ENCODE data around the gene KCNIP1.
A peak's percentile ranks its signal among the peaks of the same experiment; 100 is the strongest.

The KCNIP1 gene

GRCh38 chr5:170631466-170632195 lies 127.8 kb downstream of the KCNIP1 start:
- no peak for DNase-seq

DNA sequence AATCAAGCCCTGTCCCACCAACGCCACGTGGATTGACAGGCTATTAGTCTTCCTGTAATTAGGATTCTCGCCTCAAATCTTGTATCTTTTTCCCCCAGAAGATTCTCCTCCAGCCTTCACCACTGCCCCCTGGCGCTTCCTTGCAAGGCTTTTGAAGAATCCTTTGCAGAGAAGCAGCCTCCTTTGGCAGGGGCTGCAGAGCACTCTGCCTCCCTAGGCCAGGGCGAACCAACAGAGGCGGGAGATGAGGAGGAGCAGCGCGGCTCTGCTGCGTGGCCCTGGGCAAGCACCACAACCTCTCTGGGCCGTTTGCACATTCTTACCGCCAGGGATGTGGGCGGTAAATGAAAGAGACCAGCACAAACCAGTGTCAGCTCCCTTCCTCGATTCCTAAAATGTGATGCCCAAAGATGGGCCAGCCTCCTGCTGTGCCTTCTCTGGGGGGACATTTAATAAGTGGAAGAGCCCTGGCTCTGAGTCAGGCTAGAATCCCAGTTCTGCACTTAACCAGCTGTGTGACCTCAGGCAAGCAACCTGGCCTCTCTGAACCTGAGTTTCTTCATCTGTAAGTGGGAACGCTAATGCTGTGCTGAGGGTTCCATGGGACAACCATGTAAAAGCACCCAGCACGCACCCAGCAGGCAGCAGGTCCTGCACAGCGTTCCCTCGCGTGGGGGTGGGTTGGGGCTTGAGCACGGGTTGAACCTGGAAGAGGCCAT lies 128.6 kb downstream of the KCNIP1 start:
- DNase-seq, result peak in 1 of 4 experiments; percentile 26

GRCh38 chr5:170632985-170633234 lies 129.1 kb downstream of the KCNIP1 start:
- DNase-seq, result peak; percentile 10 to 52 (median 30)

DNA sequence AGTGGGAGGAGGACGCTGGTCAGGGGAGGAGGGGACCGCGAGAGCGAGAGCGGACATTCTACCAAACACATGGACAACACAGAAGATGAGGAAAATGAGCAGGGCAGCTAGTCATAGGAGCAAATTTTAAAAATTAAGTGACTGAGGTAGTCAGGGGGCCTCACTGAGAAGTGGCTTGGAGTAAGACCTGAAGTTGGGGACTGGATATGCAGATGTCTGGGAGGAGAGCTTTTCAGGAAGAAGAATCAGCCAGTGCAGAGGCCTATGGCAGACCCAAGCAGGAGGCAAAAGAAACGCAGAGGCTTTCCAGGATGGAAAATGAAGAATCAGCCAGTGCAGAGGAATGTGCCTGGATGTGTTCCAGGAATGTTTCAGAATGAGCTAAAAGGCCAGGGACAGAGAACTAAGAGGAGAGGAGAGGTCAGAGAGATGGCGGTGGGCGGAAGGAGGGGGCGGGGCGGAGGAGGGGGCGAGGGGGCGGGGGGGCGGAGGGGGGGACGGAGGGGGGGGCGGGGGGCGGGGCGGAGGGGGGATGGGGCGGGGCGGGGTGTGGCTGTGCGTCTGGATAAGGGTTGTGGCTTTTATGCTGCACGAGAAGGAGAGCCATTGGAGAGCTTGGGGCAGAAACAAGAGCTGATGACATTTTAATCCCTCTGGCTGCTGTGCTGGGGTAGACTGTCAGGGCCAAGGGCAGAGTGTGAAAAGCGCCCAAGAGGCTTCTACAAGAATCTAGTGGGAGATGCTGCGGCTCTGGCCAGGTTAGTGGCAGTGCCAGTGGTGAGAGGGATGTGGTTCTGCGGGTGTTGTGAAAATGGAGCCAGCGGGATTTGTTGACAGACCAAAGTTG lies 129.6 kb downstream of the KCNIP1 start:
- no peak for DNase-seq

GRCh38 chr5:170634256-170634990 lies 130.6 kb downstream of the KCNIP1 start:
- DNase-seq, result no peak

DNA sequence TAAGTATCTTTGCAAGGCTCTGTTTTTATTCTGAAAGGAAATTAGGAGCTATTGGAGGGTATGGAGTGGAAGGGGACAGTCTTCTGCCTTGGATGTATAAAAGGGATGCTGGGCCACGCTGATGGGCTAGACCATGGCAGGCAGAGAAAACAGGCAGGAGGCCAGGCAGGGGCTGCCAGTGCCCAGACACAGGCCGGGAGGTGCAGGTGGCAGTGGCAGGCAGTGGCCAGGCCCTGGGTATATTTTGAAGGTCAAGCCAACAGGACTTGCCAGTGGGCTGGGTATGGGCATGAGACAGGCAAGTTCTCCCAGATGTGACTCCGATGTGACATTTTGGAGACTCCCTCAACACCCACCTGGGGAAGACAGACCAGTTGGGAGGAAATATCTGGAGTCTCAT lies 131.9 kb downstream of the KCNIP1 start:
- no peak for DNase-seq

DNA sequence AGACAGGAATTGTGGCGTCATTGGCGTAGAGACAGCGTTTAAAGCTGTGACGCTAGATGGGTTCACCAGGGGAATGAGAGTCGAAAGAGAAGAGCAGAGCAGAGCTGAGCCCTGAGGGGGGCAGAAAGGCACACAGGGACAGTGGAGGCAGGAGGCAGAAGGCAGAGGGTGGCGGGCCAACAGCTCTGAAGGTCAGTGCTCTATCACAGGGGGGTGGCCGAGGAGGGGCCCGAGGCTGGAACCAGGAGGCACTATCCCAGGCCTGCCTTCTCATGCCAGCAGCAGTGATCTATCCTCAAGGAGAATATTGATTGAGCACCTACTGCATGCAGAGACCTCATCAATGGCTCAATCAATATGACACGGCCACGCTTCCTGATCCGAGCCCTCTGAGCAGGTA lies 132.4 kb downstream of the KCNIP1 start:
- DNase-seq, result no peak

DNA sequence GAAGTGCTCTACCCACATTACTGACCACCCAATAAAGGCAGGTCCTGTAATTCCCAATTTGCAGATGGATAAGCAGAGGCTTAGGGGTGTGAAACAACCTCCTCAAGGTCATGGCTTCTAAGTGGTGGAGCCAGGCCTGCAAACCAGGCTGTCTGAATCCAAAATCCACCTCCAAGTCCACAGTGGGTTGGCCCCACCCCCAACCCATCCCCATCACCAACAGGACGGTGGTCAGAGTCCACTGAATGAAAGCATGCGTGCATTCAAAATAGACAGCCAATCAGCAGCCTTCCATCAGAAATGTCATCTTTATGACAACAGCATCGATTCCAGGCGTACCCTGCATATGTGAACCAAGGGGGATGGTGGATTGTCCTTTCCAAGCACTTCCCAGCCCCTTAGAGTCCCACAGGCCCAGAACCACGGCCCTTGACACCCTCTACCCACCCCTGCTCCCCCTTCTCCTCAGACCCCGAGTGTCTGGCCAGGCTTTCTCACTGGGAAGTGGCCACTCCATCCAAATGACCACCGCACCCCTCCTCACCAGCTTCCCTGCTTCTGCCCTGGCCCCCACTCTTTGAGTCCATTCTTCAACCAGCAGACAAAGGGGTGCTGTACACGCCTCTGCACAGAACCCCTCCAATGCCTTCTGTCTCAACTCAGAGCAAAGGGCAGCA lies 133.1 kb downstream of the KCNIP1 start:
- DNase-seq, result no peak

DNA sequence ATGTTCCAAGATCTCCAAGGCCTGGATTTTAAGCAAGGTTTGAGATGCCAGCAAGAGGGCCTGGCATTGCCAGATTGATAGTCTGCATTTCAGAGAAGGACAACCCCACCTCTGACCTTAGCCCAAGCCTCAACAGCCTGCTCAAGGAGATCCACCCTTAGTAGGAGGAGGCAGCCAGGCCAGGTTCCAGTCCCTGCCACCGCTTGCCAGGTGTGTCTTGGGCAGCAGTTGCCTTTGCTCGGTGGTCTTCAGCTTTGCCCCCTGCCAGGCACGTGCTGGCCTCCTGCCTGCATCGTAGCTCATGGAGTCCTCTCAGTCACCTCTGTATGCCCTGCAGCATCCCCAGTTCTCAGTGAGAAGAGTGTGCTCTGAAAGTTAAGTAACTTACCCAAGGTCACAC lies 134.2 kb downstream of the KCNIP1 start:
- DNase-seq, result no peak

GRCh38 chr5:170638454-170639220 lies 134.8 kb downstream of the KCNIP1 start:
- peak; percentile 17 to 49 (median 39) for DNase-seq

DNA sequence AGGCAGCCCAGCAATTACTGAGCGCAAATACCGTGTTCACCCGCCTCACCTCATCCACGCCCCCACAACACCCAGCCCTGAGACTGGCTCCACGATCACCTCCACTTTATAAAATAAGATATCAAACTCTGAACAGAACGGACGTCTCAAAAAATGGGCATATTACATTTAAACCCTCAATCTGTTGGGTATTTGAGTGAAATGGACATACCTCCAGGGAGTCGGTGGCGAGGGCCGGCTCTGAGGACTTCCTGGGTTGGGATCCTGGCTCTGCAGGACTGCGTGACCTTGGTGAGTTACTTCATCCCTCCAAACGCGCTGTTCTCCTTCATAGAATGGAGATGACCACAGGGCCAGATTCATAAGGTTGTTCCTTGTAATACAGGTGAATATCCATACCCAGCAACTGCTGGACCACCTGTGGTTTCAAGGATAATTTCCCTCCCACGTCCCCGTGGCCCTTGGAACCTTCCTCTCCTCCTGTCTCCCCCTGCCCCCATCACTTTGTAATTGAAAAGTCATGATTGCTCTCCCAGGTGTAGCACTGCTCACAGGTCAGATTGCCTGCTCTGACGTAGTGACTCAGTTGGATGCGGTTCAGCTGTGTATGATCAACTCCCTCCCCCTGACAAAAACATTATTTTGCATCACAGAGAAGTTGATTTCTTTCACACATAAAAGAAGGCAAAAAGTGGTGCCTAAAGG lies 135.6 kb downstream of the KCNIP1 start:
- DNase-seq, result no peak

DNA sequence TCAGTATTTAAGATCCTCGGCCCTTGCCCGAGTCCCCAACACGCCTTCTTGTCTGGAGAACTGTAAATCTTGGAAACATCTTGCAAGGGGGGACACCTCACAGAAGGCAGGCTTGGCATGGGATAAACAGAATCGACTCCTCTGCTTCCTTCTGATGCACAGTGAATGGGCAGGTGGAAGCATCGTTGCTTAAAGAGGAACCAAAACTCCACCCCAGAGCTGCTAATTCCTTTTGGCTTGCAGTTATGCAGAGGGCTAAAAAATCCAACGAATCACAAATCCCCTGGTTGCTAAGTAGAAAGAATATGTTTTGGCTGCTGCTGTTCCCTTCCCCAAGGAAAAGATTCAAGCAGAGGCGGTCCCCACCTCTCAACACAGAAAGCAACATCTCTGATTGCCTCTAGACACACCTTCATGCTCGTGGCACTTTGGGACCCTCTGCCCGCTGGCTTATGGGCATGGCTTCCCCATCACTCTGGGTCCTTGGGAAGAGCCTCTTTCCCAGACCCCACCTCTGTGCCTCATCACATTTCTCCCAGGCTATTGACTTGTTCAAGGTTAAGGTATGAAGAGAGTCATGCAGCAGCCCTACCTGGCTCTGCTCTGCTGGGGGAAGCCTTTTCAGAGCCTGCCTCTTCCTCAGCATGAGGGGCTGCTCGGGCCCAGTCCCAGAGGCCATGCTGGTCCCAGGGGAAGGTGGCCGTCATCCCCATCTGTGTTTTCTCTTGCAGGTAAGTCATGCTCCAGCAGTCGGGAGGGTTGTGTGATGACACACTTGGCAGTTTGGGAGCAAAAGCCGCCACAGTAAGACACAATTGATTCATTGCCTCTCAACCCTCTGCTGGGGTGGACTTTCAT lies 137.1 kb downstream of the KCNIP1 start:
- no peak for DNase-seq

DNA sequence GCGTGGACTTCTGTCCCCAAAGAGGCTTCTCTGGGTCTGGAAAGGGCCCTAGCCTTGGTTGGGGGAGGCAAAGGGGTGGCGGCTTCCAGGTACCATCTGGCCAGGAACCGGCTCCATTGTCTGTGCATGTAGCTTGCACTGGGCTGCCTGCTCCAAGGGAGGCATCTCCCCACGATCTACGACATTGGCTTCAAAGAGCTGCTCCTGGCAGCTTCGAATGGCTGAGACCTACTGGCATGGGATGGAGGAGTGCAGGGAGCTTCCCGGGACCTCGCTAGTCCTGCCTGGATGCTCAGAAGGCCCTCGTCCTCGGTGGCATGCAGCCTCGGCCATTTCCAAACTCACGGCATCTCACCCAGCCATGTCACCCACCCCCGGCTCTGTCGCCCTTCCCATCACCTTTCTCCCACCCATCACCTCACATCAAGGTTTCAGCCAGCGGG lies 137.8 kb downstream of the KCNIP1 start:
- DNase-seq, result no peak

DNA sequence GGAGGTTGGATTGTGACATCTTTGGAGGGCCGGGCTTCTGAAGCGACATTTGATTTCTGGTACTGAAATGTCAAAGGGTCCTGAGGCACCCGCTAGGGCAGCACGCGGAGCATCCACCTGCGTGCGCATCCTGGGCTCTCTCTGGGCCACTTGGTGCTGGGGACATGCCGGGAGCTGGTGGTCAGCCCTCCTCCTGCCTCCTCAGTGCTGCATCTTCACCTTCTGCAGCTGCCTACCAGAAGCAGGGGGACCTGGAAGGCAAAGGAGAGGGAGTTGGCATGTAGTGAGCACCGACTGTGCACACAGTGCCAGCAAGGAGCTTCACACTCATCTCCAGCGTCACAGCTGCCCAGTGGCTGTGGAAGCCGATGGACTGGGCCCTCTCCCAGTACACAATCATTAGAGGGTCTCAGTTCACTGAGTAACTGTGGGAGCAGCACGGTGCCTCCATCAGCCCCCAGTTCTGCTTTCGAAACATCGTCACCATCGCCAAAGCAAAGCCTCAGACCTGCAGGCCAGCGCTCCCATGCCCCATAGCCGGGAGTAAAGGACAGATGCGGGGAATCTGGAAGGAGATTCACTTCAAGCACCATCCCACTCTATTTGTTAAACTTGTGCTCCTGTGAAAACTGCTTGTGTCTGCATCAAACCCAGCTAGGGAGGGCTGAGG lies 138.4 kb downstream of the KCNIP1 start:
- DNase-seq, result no peak

- no peak for DNase-seq
Measured at GRCh38 chr5:170642776-170643436, 139.1 kb downstream of the KCNIP1 start.

- no peak for DNase-seq
Measured at GRCh38 chr5:170643591-170643990, 139.8 kb downstream of the KCNIP1 start.

GRCh38 chr5:170644501-170644900 lies 140.7 kb downstream of the KCNIP1 start:
- DNase-seq, result no peak

DNA sequence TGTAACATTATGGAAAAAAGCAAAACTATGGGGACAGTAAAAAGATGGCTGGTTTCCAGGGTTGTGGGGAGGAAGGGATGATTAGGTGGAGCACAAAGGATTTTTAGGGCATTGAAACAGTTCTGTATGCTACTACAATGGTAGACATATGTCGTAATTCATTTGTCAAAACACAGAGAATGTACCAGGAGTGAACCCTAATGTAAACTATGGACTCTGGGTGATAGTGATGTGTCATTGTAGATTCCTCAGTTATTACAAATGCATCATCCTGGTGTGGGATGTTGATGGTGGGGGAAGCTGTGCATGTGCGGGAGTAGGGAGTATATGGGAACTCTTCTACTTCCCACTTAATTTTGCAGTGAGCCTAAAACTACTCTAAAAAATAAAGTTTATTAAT lies 144.7 kb downstream of the KCNIP1 start:
- DNase-seq, result no peak

GRCh38 chr5:170650850-170651249 lies 147.0 kb downstream of the KCNIP1 start:
- DNase-seq, result no peak
